GM10248 (cell line): Measurements from ENCODE around the gene DNPH1.

Experiments used
- CTCF ChIA-PET: fragments of 300-600 bp; sonication (Branson Sonifier 250); formaldehyde crosslinking; extraction: SDS; loops from one replicate; lab custom pipeline; 2021; ENCODE audit warnings: antibody characterized with exemption; lab: Yijun Ruan, JAX
- POLR2A ChIA-PET: fragments of 350-650 bp; sonication (Branson Sonifier 250); formaldehyde crosslinking; extraction: SDS; loops from one replicate; lab custom pipeline; 2020; ENCODE audit warnings: antibody characterized with exemption; lab: Yijun Ruan, JAX
- DNase-seq: peaks from one replicate; pipeline ENCODE4 v3.0.0; 2012; ENCODE audit errors: extremely low spot score
- CTCF ChIP-seq: IDR thresholded peaks from 2 replicates; pipeline ENCODE4 v1.5.1; 2012; ENCODE audit warnings: mild to moderate bottlenecking, low read depth; ENCODE audit errors: extremely low read depth, missing control alignments, control extremely low read depth

DNPH1 gene

GRCh38 chr6:43175676-43176422 is 53.4 kb downstream of the DNPH1 start:
- CTCF ChIA-PET: interaction anchor here (1.1 to 2.0 kb wide), 3 partner anchors 9 to 211 kb away, joined by 3 to 11 read pairs (median 3); partner anchors contain the start of gene DNPH1
- no peak for TF ChIP-seq CTCF
- POLR2A ChIA-PET: no interaction called here
- no peak for DNase-seq
